Muscle layer of colon (tissue), 2 donors: ENCODE data around the gene TCF7L1.
"Not testable (repeated sequence)": the region's sequence is repeated elsewhere in the genome, so short reads cannot be mapped to it uniquely, and the experiment has no call there.

Source experiments
- H3K27ac ChIP-seq: one replicate; pipeline ENCODE4 v1.7.0; 2013; ENCODE audit warnings: low read depth, mild to moderate bottlenecking, low read length, moderate library complexity
- H3K27me3 ChIP-seq, 2 donors: one replicate each; pipeline ENCODE4 v1.7.0; 2013; ENCODE audit warnings: low read length in 2 of 2, mild to moderate bottlenecking in 2 of 2; ENCODE audit not compliant: insufficient read depth in 2 of 2, control insufficient read depth in 1 of 2
- H3K36me3 ChIP-seq: one replicate; pipeline ENCODE4 v1.7.0; 2013; ENCODE audit warnings: mild to moderate bottlenecking, low read length; ENCODE audit not compliant: insufficient read depth
- H3K4me1 ChIP-seq: one replicate; pipeline ENCODE4 v1.7.0; 2013; ENCODE audit warnings: mild to moderate bottlenecking, low read length; ENCODE audit not compliant: insufficient read depth
- H3K4me3 ChIP-seq, 2 donors: one replicate each; pipeline ENCODE4 v1.7.0; 2013; ENCODE audit warnings: low read length in 2 of 2, low read depth in 1 of 2, mild to moderate bottlenecking in 1 of 2, moderate library complexity in 1 of 2
- H3K9ac ChIP-seq: one replicate; pipeline ENCODE4 v1.7.0; 2013; ENCODE audit warnings: low read length
- H3K9me3 ChIP-seq: one replicate; pipeline ENCODE4 v1.7.0; 2013; ENCODE audit warnings: mild to moderate bottlenecking, low read length
- donor health status: abdominal sarcoma.
- donor health status: Adenocarcinoma of cecum.

Gene TCF7L1

GRCh38 chr2:85155082-85155481 lies 21.9 kb downstream of the TCF7L1 start:
- peaks cover 51% of the 10 kb centered on the region for H3K4me1 ChIP-seq
- not testable (repeated sequence) for H3K27me3 ChIP-seq, H3K4me3 ChIP-seq, H3K36me3 ChIP-seq, H3K9me3 ChIP-seq, H3K27ac ChIP-seq, H3K9ac ChIP-seq

GRCh38 chr2:85156153-85156552 lies 23.0 kb downstream of the TCF7L1 start:
- no peak overlapping the region for H3K27ac ChIP-seq
- H3K4me3 ChIP-seq: no peak overlapping the region
- no peak overlapping the region for H3K9ac ChIP-seq
- H3K4me1 ChIP-seq: peaks cover 56% of the 10 kb centered on the region
- H3K36me3 ChIP-seq: no peaks in the 10 kb centered on the region
- H3K9me3 ChIP-seq: no peaks in the 10 kb centered on the region
- no peaks in the 10 kb centered on the region for H3K27me3 ChIP-seq

GRCh38 chr2:85156619-85157018 lies 23.4 kb downstream of the TCF7L1 start:
- Histone ChIP-seq H3K9ac (no peak overlapping the region), H3K27ac (no peak overlapping the region), H3K4me1 (peaks cover 61% of the 10 kb centered on the region)

GRCh38 chr2:85157345-85157744 lies 24.2 kb downstream of the TCF7L1 start:
- Histone ChIP-seq H3K9me3 (no peaks in the 10 kb centered on the region), H3K36me3 (no peaks in the 10 kb centered on the region), H3K9ac (no peak overlapping the region), H3K27me3 (no peaks in the 10 kb centered on the region), H3K4me1 (peaks cover 63% of the 10 kb centered on the region), H3K27ac (no peak overlapping the region), H3K4me3 (no peak overlapping the region)

More at GRCh38 chr2:85156619-85157018, 23.4 kb downstream of the TCF7L1 start:
- Histone ChIP-seq H3K4me3 (no peak overlapping the region), H3K36me3 (no peaks in the 10 kb centered on the region), H3K27me3 (no peaks in the 10 kb centered on the region), H3K9me3 (no peaks in the 10 kb centered on the region)

GRCh38 chr2:85158559-85159273 lies 25.5 kb downstream of the TCF7L1 start:
- Histone ChIP-seq H3K4me1 (peaks cover 71% of the 10 kb centered on the region), H3K9ac (no peak overlapping the region), H3K9me3 (no peaks in the 10 kb centered on the region), H3K27ac (no peak overlapping the region), H3K4me3 (no peak overlapping the region), H3K27me3 (no peaks in the 10 kb centered on the region), H3K36me3 (no peaks in the 10 kb centered on the region)

GRCh38 chr2:85159589-85159988 lies 26.4 kb downstream of the TCF7L1 start:
- no peaks in the 10 kb centered on the region for H3K9me3 ChIP-seq
- H3K9ac ChIP-seq: no peak overlapping the region
- no peak overlapping the region for H3K27ac ChIP-seq
- no peaks in the 10 kb centered on the region for H3K36me3 ChIP-seq
- no peaks in the 10 kb centered on the region for H3K27me3 ChIP-seq
- no peak overlapping the region for H3K4me3 ChIP-seq
- peaks cover 71% of the 10 kb centered on the region for H3K4me1 ChIP-seq

GRCh38 chr2:85160966-85161960 lies 28.1 kb downstream of the TCF7L1 start:
- Histone ChIP-seq H3K4me1 (peaks cover 69% of the 10 kb centered on the region), H3K9ac (no peak overlapping the region), H3K36me3 (no peaks in the 10 kb centered on the region), H3K9me3 (no peaks in the 10 kb centered on the region), H3K4me3 (no peak overlapping the region), H3K27me3 (no peaks in the 10 kb centered on the region), H3K27ac (no peak overlapping the region)

- Histone ChIP-seq H3K4me3 (no peak overlapping the region), H3K9ac (no peak overlapping the region), H3K27me3 (no peaks in the 10 kb centered on the region), H3K4me1 (peaks cover 56% of the 10 kb centered on the region), H3K9me3 (no peaks in the 10 kb centered on the region), H3K36me3 (no peaks in the 10 kb centered on the region), H3K27ac (no peak overlapping the region)
These were observed 29.6 kb downstream of the TCF7L1 start for GRCh38 chr2:85162746-85163301.

- Histone ChIP-seq H3K36me3 (no peaks in the 10 kb centered on the region), H3K9me3 (no peaks in the 10 kb centered on the region), H3K4me1 (peaks cover 48% of the 10 kb centered on the region), H3K9ac (no peak overlapping the region), H3K27me3 (no peaks in the 10 kb centered on the region), H3K4me3 (no peak overlapping the region), H3K27ac (no peak overlapping the region)
These were observed 30.5 kb downstream of the TCF7L1 start for GRCh38 chr2:85163675-85164074.

- Histone ChIP-seq H3K9me3 (no peaks in the 10 kb centered on the region), H3K4me3 (no peak overlapping the region), H3K4me1 (peaks cover 44% of the 10 kb centered on the region), H3K36me3 (no peaks in the 10 kb centered on the region), H3K27ac (no peak overlapping the region), H3K27me3 (no peaks in the 10 kb centered on the region), H3K9ac (no peak overlapping the region)
These were observed 31.0 kb downstream of the TCF7L1 start for GRCh38 chr2:85164145-85164569.

GRCh38 chr2:85165088-85165690 lies 32.0 kb downstream of the TCF7L1 start:
- Histone ChIP-seq H3K4me1 (peaks cover 41% of the 10 kb centered on the region), H3K36me3 (no peaks in the 10 kb centered on the region), H3K9ac (no peak overlapping the region), H3K9me3 (no peaks in the 10 kb centered on the region), H3K27me3 (no peaks in the 10 kb centered on the region), H3K27ac (no peak overlapping the region), H3K4me3 (no peak overlapping the region)
